Ramos (cell line): Measurements from ENCODE around the gene BICDL2.
"Not testable (repeated sequence)": the region's sequence is repeated elsewhere in the genome, so short reads cannot be mapped to it uniquely, and the experiment has no call there.

Experiments used
- in situ Hi-C: fragments of 300-500 bp; cut with MboI; formaldehyde crosslinking; loops from one replicate; pipeline ENCODE4 v1.14.3; 2022; ENCODE audit warnings: low sequenced_read_pairs; ENCODE audit not compliant: unreplicated experiment

The BICDL2 gene, protein sequence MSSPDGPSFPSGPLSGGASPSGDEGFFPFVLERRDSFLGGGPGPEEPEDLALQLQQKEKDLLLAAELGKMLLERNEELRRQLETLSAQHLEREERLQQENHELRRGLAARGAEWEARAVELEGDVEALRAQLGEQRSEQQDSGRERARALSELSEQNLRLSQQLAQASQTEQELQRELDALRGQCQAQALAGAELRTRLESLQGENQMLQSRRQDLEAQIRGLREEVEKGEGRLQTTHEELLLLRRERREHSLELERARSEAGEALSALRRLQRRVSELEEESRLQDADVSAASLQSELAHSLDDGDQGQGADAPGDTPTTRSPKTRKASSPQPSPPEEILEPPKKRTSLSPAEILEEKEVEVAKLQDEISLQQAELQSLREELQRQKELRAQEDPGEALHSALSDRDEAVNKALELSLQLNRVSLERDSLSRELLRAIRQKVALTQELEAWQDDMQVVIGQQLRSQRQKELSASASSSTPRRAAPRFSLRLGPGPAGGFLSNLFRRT

GRCh38 chr16:3036726-3037315, at the start of gene BICDL2:
BICDL2 (minus strand) TSS chr16:3036944; CDS start chr16:3035496, 1,448 bp downstream.
- in situ Hi-C loops: no loop called here

DNA sequence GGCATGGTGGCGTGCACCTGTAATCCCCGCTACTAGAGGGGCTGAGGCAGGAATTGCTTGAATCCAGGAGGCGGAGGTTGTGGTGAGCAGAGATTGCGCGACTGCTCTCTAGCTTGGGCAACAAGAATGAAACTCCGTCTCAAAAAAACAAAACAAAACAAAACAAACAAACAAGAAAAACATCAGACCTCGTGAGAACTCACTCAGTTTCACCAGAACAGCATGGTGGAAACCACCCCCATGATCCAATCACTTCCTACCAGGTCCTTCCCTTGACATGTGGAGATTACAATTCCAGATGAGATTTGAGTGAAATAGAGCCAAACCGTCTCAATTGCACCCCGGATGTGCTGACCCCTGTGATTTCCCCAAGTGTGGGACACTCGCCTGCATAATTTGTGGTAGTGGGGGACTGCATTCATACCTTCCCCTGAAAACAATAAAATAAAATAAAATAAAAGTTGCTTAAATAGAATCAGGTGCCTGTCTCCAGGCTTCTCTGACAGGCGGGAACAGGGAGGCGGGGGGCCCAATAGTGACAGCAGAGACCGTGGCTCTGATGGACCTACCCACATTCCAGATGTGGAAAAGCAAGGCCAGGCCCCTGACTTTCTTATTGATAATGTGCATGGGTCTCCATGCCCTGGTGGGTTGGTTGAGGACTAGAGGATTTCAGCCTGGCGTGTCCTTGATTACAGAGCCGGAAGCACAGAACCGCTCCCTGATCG, 49.3 kb upstream of the BICDL2 start:
- in situ Hi-C loops: no loop called here

DNA sequence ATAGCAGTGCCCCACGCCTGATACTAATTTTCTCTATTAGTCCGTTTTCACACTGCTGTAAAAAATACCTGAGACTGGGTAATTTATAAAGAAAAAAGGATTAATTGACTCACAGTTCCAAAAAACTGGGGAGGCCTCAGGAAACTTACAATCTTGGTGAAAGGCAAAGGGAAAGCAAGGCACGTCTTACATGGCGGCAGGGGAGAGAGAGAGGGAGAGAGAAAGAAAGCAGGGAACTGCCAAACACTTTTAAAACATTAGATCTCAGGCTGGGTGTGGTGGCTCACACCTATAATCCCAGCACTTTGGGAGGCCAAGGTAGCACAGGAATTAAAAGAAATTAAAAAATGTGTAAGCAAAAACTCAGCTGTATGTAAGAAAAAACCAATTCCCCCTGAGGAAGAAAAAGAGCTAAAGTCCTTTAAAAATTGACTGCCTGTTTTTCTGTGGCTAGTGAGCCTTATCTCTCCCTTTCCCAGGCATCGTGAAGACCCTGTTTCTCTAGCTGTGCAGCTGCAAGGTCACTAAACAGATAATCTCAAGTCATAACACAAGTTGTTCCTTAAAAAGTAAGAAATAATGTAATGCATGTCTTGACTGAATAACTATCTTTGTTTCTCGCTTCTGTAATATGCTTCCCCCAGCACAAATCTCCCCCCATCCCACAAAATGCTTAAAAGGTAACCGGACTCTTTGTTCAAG, 48.4 kb upstream of the BICDL2 start:
- in situ Hi-C loops: no loop called here

GRCh38 chr16:3084491-3084890, 47.7 kb upstream of the BICDL2 start:
- in situ Hi-C loops: no loop called here

DNA sequence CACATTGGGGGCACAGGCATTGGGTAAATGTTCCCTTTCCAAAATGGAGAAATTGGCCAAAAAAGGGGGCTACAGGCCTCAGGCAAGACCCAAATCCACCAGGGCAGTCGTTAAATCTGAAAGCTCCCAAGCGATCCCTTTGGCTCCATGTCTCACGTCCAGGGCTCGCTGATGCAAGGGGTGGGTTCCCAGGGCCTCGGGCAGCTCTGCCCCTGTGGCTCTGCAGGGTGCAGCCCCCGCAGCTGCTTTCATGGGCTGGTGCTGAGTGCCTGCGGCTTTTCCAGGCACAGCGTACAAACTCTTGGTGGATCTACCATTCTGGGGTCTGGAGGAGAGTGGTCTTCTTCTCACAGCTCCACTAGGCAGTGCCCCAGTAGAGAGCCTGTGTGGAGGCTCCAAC, 46.7 kb upstream of the BICDL2 start:
- in situ Hi-C loops: not testable (repeated sequence)

DNA sequence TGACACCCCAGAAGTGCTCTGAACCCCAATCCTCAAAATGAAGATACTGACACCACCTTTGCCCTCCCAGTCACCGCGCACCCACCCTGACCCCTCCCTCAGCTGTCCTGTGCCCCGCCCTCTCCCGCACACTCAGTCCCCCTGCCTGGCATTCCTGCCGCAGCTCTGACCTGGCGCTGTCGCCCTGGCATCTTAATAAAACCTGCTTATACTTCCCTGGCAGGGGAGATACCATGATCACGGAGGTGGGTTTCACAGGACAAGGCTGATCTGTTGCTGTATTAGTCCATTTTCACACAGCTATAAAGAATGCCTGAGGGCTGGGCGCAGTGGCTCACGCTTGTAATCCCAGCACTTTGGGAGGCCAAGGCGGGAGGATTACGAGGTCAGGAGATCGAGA, 45.2 kb upstream of the BICDL2 start:
- in situ Hi-C loops: not testable (repeated sequence)

GRCh38 chr16:3080024-3080423, 43.3 kb upstream of the BICDL2 start:
- in situ Hi-C loops: no loop called here

DNA sequence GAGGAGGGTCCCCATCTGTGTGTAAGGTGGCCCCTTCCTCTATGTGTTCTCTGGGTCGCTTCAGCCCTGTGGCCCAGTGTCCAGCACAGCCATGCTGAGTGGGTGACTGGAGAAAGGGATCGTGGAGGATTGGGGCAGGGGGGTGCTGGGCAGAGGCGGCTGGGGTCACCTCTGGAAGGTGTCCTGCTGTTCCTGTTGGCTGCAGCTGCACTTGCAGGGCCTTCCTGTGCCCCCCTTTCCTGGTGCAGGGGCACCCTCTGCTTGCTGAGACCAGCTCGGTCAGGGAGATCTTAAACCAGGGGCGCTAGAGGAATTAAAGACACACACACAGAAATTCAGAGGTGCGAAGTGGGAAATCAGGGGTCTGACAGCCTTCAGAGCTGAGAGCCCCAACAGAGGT, 39.8 kb upstream of the BICDL2 start:
- in situ Hi-C loops: no loop called here

DNA sequence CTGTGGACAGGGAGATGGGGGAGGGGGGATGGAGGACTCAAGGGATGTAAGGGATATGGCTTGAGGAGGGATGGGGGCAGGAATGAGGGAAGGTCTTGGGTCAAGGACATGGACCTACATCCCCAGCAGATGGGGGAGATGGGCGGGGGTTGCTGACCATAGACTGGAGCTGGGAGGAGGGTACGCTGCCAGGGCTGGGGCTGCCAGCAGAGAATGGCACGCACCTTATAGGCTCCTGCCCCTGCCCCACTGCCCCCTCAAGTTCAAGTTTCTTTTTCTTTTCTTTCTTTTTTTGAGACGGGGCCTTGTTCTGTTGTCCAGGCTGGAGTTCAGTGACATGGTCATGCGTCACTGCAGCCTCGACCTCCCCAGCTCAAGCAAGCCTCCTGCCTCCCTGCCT, 39.2 kb upstream of the BICDL2 start:
- in situ Hi-C loops: not testable (repeated sequence)

GRCh38 chr16:3075523-3075915, 38.8 kb upstream of the BICDL2 start:
- in situ Hi-C loops: no loop called here

GRCh38 chr16:3074860-3075522, 38.2 kb upstream of the BICDL2 start:
- in situ Hi-C loops: no loop called here

- in situ Hi-C loops: no loop called here
These were observed 36.7 kb upstream of the BICDL2 start for GRCh38 chr16:3073448-3073847.

- in situ Hi-C loops: not testable (repeated sequence)
These were observed 36.0 kb upstream of the BICDL2 start for GRCh38 chr16:3072576-3073263.

DNA sequence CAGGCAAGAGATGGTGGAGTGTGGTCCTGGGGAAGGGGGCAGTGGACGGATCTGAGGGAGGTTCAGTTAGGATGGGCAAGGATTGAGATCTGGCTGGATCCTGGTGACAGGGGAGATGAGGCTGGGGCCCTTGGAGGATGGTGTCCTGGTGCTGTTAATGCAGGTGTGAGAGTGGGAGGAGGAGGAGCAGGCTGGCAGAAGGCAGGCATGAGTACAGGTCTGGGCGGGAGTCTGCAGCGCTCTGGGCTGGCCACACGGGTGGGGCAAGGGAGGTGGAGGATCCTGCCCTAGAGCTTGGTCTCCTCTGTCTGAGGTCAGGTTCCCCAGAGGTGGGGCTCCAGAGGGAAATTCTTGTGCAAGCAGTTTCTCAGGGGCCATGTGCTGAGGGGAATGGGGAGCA, 35.4 kb upstream of the BICDL2 start:
- in situ Hi-C loops: not testable (repeated sequence)

DNA sequence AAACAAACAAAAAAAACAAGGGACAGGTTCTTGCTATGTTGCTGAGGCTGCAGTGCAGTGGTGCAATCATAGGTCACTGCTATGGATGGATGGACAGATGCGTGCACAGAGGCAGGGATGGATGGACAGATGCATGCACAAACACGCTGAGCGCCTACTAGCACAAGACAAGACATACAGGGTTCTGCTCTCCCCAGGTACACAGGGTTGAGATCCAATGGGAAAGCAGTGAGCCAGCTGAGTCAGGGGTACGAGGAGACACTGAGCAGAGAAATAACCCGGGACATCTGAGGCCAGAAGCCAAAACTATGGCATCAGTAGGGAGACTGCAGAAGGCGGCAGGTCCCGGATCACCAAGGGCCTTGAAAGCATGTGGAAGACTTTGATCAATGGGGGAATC, 34.9 kb upstream of the BICDL2 start:
- in situ Hi-C loops: no loop called here

DNA sequence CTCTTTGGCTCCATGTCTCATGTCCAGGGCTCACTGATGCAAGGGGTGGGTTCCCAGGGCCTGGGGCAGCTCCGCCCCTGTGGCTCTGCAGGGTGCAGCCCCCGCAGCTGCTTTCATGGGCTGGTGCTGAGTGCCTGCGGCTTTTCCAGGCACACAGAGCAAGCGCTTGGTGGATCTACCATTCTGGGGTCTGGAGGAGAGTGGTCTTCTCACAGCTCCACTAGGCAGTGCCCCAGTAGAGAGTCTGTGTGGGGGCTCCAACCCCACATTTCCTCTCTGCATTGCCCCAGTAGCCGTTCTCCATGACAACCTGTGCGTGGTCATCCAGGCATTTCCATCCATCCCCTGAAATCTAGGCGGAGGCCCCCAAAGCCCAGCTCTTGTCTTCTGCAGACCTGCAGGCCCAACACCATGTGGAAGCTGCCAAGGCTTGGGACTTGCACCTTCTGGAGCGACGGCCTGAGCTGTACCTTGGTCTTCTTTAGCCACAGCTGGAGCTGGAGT, 33.9 kb upstream of the BICDL2 start:
- in situ Hi-C loops: no loop called here

DNA sequence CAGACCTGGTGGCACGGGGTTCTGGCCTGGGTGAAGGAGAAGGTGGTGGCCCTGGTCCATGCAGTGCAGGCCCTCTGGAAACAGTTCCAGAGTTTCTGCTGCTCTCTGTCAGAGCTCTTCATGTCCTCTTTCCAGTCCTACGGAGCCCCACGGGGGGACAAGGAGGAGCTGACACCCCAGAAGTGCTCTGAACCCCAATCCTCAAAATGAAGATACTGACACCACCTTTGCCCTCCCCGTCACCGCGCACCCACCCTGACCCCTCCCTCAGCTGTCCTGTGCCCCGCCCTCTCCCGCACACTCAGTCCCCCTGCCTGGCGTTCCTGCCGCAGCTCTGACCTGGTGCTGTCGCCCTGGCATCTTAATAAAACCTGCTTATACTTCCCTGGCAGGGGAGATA, 32.4 kb upstream of the BICDL2 start:
- in situ Hi-C loops: not testable (repeated sequence)

GRCh38 chr16:3068487-3068886, 31.7 kb upstream of the BICDL2 start:
- in situ Hi-C loops: no loop called here

DNA sequence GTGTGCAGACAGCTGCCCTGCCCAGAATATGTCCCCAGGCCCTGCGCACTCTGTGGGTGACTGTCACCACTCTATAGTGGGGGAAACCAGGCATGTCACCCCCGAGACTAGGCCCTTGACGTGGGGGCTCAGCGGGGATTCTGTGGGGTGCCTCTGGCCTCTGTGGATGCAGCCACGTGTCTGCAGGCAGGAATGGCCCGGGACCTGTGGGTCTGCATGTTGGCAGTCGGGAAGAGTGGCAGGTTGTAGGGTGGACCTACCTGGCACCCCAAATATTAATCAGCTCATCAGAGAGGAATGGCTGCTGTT, 29.6 kb upstream of the BICDL2 start:
- in situ Hi-C loops: no loop called here
